Large intestine (tissue), 3 donors: ENCODE data around the gene CHMP3. TPM values are rescaled to one million over a fixed set of nuclear protein-coding genes. Genes with fewer than 3 reads are reported as not detected.

Experiments
- DNase-seq, 2 donors: peaks; one replicate each; pipeline versions ENCODE4 v3.0.0 to v3.0.0-alpha.2; 2013
- H3K27ac ChIP-seq: one replicate; pipeline ENCODE4 v1.5.1; 2013; ENCODE audit warnings: low read length
- H3K27me3 ChIP-seq: 2 replicates; pipeline ENCODE4 v1.6.1; 2013; ENCODE audit warnings: low read length; ENCODE audit not compliant: control insufficient read depth, insufficient read depth
- H3K36me3 ChIP-seq: 2 replicates; pipeline ENCODE4 v1.6.1; 2013; ENCODE audit warnings: low read length; ENCODE audit not compliant: control insufficient read depth, insufficient read depth
- H3K4me1 ChIP-seq: one replicate; pipeline ENCODE4 v1.6.1; 2013; ENCODE audit warnings: low read length; ENCODE audit not compliant: control insufficient read depth, insufficient read depth
- H3K4me3 ChIP-seq: one replicate; pipeline ENCODE4 v1.5.1; 2013; ENCODE audit warnings: low read length
- H3K9me3 ChIP-seq: one replicate; pipeline ENCODE4 v1.6.1; 2013; ENCODE audit warnings: mild to moderate bottlenecking, low read depth, low read length, moderate library complexity; ENCODE audit not compliant: control insufficient read depth
- WGBS: methylation state at CpG from one replicate; pipeline ENCODE4 v1.1.5; 2013; ENCODE audit warnings: low lambda C conversion rate; ENCODE audit not compliant: insufficient coverage; 5-methylcytosine and 5-hydroxymethylcytosine counted together
- polyA plus RNA-seq: library from polyadenylated mRNA; unstranded; fragments of 120-200 nt; gene quantifications from one replicate; pipeline ENCODE4 v1.2.1, GENCODE V29; 2013

The CHMP3 gene
- polyA plus RNA-seq, 1 donor = 109 TPM

DNA sequence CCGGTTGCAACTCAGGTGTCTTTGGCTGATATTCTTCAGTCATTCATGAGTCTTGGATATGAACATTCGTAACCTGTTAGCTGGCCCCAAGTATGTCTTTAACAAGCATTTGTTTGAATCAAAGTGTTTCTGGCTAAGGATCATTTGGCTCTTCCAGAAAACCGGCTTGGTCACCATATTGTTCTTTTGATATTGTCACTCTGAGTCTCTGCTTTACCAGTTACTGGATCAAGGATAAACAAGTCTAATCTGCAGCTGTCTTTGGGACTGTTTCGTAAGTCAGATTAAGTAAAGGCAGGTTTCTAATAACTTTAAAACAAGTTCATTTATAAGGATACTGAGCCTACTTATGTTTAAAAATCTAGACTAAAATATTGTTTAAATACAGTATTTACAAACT, 73.0 kb downstream of the CHMP3 start:
- Histone ChIP-seq H3K4me1 (no peaks in the 10 kb centered on the region), H3K9me3 (no peaks in the 10 kb centered on the region), H3K36me3 (peaks cover 68% of the 10 kb centered on the region), H3K27ac (no peak overlapping the region), H3K4me3 (no peak overlapping the region), H3K27me3 (no peaks in the 10 kb centered on the region)
- whole genome bisulfite sequencing = 100% methylated on average over 2 of the region's 4 CpGs
- no peak for DNase-seq

DNA sequence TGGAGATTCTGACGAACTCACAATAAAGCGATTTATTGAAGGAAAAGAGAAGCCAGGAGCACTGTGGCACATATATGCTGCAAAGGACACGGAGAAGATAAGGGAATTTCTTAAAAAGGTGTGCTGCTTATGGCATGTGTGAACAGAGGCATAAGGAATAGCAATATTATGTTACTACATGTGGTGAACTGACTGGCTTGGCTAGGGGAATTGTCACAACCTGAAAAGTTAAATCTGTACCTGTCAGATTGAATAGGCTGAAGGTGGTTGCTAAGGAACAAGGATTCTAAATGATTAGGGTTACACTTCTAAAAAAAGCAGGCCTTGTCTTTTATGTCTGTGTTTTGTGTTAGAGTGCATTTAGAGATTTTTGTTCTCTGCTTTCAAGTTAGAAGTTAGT, 73.7 kb downstream of the CHMP3 start:
- H3K36me3 ChIP-seq = peaks cover 67% of the 10 kb centered on the region

GRCh38 chr2:86488561-86489250, 74.5 kb downstream of the CHMP3 start:
- 86% methylated on average over 1 of the region's 7 CpGs for WGBS

More for the DNA sequence above, 73.7 kb downstream of the CHMP3 start:
- no peak for DNase-seq
- H3K27ac ChIP-seq = no peak overlapping the region
- WGBS = 83% methylated on average over 2 of the region's 3 CpGs
- H3K4me1 ChIP-seq = no peaks in the 10 kb centered on the region
- H3K9me3 ChIP-seq = no peaks in the 10 kb centered on the region
- H3K4me3 ChIP-seq = no peak overlapping the region
- H3K27me3 ChIP-seq = no peaks in the 10 kb centered on the region

DNA sequence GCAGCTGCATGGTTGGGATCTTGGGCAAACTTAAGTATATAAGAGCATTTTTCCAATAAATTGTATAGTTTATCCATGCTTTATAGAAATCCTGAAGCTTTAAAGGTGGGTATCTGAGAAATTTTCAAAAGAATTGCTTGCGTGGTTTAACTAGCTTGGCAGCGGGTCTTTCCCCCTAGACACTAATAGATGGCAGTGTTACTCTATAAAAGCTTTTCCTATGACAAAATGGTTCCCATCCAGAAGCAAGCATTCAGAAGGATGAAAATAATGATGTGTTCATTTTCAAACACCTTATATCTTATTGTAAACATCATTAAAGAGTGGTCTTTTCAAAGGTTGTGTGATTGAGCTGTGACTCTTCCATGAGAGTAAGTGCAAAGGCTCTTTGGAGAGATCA, 76.2 kb downstream of the CHMP3 start:
- DNase-seq = no peak
- H3K27ac ChIP-seq = no peak overlapping the region
- H3K9me3 ChIP-seq = no peaks in the 10 kb centered on the region
- no peak overlapping the region for H3K4me3 ChIP-seq
- peaks cover 86% of the 10 kb centered on the region for H3K36me3 ChIP-seq
- H3K4me1 ChIP-seq = no peaks in the 10 kb centered on the region
- WGBS = no CpG with 5 or more reads among the region's 2 CpGs
- H3K27me3 ChIP-seq = no peaks in the 10 kb centered on the region

More at GRCh38 chr2:86488561-86489250, 74.5 kb downstream of the CHMP3 start:
- Histone ChIP-seq H3K4me3 (no peak overlapping the region), H3K27ac (no peak overlapping the region), H3K36me3 (peaks cover 75% of the 10 kb centered on the region), H3K9me3 (no peaks in the 10 kb centered on the region), H3K4me1 (no peaks in the 10 kb centered on the region), H3K27me3 (no peaks in the 10 kb centered on the region)
- no peak for DNase-seq

- H3K36me3 ChIP-seq = peaks cover 87% of the 10 kb centered on the region
- H3K27me3 ChIP-seq = no peaks in the 10 kb centered on the region
- no peak overlapping the region for H3K27ac ChIP-seq
- H3K4me1 ChIP-seq = no peaks in the 10 kb centered on the region
- no peaks in the 10 kb centered on the region for H3K9me3 ChIP-seq
- no CpG with 5 or more reads among the region's 3 CpGs for WGBS
- DNase-seq = no peak
- no peak overlapping the region for H3K4me3 ChIP-seq
Observed at GRCh38 chr2:86485802-86486201, 77.4 kb downstream of the CHMP3 start.

DNA sequence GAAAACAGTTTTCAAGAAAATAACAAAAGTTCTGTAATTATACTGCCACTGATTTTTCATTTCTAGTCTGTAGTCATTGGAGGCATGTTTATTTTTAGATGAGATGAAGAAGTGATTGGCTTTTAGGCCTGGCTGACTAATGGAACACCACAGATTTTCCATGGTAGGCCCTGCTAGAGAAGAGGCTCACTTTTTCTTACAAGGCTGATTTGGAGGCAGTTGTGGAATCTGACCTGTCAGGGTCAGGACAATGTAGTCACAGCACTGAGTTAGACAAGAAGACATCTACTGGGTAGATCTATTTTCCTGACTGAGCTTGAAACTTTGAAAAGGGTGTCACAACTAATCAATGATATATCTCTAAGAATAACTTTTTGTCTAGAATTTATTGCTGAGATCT, 78.1 kb downstream of the CHMP3 start:
- Histone ChIP-seq H3K4me1 (no peaks in the 10 kb centered on the region), H3K27me3 (no peaks in the 10 kb centered on the region), H3K4me3 (no peak overlapping the region), H3K36me3 (peaks cover 87% of the 10 kb centered on the region), H3K27ac (no peak overlapping the region), H3K9me3 (no peaks in the 10 kb centered on the region)
- no peak for DNase-seq

- Histone ChIP-seq H3K27me3 (no peaks in the 10 kb centered on the region), H3K4me1 (no peaks in the 10 kb centered on the region), H3K27ac (no peak overlapping the region), H3K4me3 (no peak overlapping the region), H3K9me3 (no peaks in the 10 kb centered on the region), H3K36me3 (peaks cover 87% of the 10 kb centered on the region)
- WGBS = no CpG with 5 or more reads among the region's 3 CpGs
- no peak for DNase-seq
Observed at GRCh38 chr2:86484385-86484784, 78.9 kb downstream of the CHMP3 start.

GRCh38 chr2:86482034-86482433, 81.2 kb downstream of the CHMP3 start:
- no peak overlapping the region for H3K4me3 ChIP-seq
- H3K36me3 ChIP-seq = peaks cover 90% of the 10 kb centered on the region
- no peak for DNase-seq
- H3K27ac ChIP-seq = no peak overlapping the region
- H3K9me3 ChIP-seq = no peaks in the 10 kb centered on the region
- 83% methylated on average over 1 of the region's 3 CpGs for WGBS
- no peaks in the 10 kb centered on the region for H3K4me1 ChIP-seq
- H3K27me3 ChIP-seq = no peaks in the 10 kb centered on the region

- Histone ChIP-seq H3K4me3 (no peak overlapping the region), H3K9me3 (no peaks in the 10 kb centered on the region), H3K4me1 (no peaks in the 10 kb centered on the region), H3K36me3 (peaks cover 89% of the 10 kb centered on the region), H3K27me3 (no peaks in the 10 kb centered on the region), H3K27ac (no peak overlapping the region)
- WGBS = 54% methylated on average over 2 of the region's 7 CpGs
- no peak for DNase-seq
Observed at GRCh38 chr2:86480105-86480504, 83.1 kb downstream of the CHMP3 start.

DNA sequence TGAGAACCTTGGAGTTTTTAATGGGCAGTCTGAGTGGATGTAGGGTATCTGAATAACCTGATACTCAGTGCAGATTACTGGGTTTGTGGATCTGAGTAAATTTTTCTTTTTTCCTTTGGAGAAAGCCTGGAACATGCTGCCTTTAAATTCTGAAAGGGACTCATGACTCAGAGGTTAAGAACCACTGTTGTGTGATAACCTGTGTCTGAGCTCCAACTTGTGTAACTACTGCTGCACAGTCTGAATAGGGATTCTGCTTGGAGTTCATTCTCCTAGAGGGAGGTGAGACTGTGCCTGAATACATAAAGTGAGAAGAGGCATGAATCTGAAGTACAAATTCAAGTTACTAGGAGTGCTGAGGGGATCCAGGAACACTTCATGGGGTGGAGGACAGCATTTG, 85.9 kb downstream of the CHMP3 start:
- no peak for DNase-seq
- no peaks in the 10 kb centered on the region for H3K27me3 ChIP-seq
- no peak overlapping the region for H3K27ac ChIP-seq
- peaks cover 89% of the 10 kb centered on the region for H3K36me3 ChIP-seq
- no peaks in the 10 kb centered on the region for H3K4me1 ChIP-seq
- H3K4me3 ChIP-seq = no peak overlapping the region
- H3K9me3 ChIP-seq = no peaks in the 10 kb centered on the region

DNA sequence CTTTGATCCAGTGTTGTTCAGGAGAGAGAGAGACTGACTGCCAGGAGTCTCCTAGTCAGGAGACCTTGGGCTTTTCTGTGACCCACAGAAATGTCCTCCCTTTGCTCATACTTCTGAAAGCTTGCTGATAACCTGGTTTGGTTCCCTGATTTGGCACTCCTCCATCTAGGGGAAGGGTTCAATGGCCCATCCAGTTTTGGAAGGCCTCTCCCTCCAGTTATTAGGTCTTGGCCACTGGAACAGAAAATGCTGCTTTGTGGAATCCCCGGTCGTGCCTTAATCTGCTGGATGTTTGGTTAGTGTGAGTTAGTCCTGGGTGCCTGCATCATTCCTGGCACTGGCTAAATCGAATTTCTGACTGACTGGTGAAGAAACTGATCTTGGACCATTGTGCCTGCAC, 86.3 kb downstream of the CHMP3 start:
- DNase-seq = no peak
- H3K4me1 ChIP-seq = no peaks in the 10 kb centered on the region
- no CpG with 5 or more reads among the region's 3 CpGs for WGBS
- H3K9me3 ChIP-seq = no peaks in the 10 kb centered on the region
- peaks cover 88% of the 10 kb centered on the region for H3K36me3 ChIP-seq
- no peak overlapping the region for H3K4me3 ChIP-seq
- H3K27me3 ChIP-seq = no peaks in the 10 kb centered on the region
- no peak overlapping the region for H3K27ac ChIP-seq
